ENCODE results near the gene POTEE. TPM values are rescaled to one million over a fixed set of nuclear protein-coding genes. Genes with fewer than 3 reads are reported as not detected.
A peak's percentile ranks its signal among the peaks of the same experiment; 100 is the strongest.
"Not testable (repeated sequence)": the region's sequence is repeated elsewhere in the genome, so short reads cannot be mapped to it uniquely, and the experiment has no call there.

The POTEE gene
- total RNA-seq (0.05 TPM), polyA plus RNA-seq (not detected)
- long read RNA-seq, donor 1 = 0 reads
- long read RNA-seq, donor 2 = 0 reads
- long read RNA-seq, donor 3 = 0 reads
- long read RNA-seq, donor 4 = 0 reads
- long read RNA-seq, donor 5 = 0 reads
- long read RNA-seq, donor 6 = 0 reads
- long read RNA-seq, donor 7 = 0 reads
- long read RNA-seq, donor 8 = 0 reads
- long read RNA-seq, donor 9 = 0 reads
- long read RNA-seq, donor 10 = 0 reads

- H3K9me3 ChIP-seq (ENCODE audit: control insufficient read depth in 2 of 2, insufficient read depth in 1 of 2, low read length in 1 of 2); H3K4me3 ChIP-seq (ENCODE audit: low read length in 2 of 2); H3K4me1 ChIP-seq (ENCODE audit: control insufficient read depth in 2 of 2, insufficient read depth in 2 of 2, low read length in 2 of 2); H3K27me3 ChIP-seq (ENCODE audit: control insufficient read depth in 2 of 2, insufficient read depth in 1 of 2, low read length in 1 of 2); H3K27ac ChIP-seq (ENCODE audit: low read depth in 1 of 2, low read length in 1 of 2); H3K36me3 ChIP-seq (ENCODE audit: control insufficient read depth in 2 of 2, insufficient read depth in 2 of 2, low read length in 1 of 2); DNase-seq (ENCODE audit: low read depth in 6 of 9, low spot score in 9 of 9): not testable (repeated sequence)
- 97% methylated on average over 24 of the region's 33 CpGs for WGBS
These were observed at the start of gene POTEE for GRCh38 chr2:131209030-131209772. Gene POTEE (plus strand): TSS chr2:131209536. CDS start chr2:131218403, 8,867 bp downstream.

- H3K36me3 ChIP-seq (ENCODE audit: control insufficient read depth in 2 of 2, insufficient read depth in 2 of 2, low read length in 1 of 2); H3K27me3 ChIP-seq (ENCODE audit: control insufficient read depth in 2 of 2, insufficient read depth in 1 of 2, low read length in 1 of 2); H3K27ac ChIP-seq (ENCODE audit: low read depth in 1 of 2, low read length in 1 of 2); H3K9me3 ChIP-seq (ENCODE audit: control insufficient read depth in 2 of 2, insufficient read depth in 1 of 2, low read length in 1 of 2); DNase-seq (ENCODE audit: low read depth in 6 of 9, low spot score in 9 of 9); H3K4me1 ChIP-seq (ENCODE audit: control insufficient read depth in 2 of 2, insufficient read depth in 2 of 2, low read length in 2 of 2); H3K4me3 ChIP-seq (ENCODE audit: low read length in 2 of 2): not testable (repeated sequence)
- WGBS = 99% methylated on average over 5 of the region's 5 CpGs
These were observed 43.8 kb upstream of the POTEE start for GRCh38 chr2:131165562-131165961.

- H3K9me3 ChIP-seq (ENCODE audit: control insufficient read depth in 2 of 2, insufficient read depth in 1 of 2, low read length in 1 of 2) = no peaks in the 10 kb centered on the region
- WGBS = 92% methylated on average over 5 of the region's 5 CpGs
- no peak for DNase-seq (ENCODE audit: low read depth in 6 of 9, low spot score in 9 of 9)
These were observed 40.8 kb upstream of the POTEE start for GRCh38 chr2:131168538-131168937.

GRCh38 chr2:131178050-131178449 is 31.3 kb upstream of the POTEE start:
- DNase-seq (ENCODE audit: low read depth in 6 of 9, low spot score in 9 of 9); H3K9me3 ChIP-seq (ENCODE audit: control insufficient read depth in 2 of 2, insufficient read depth in 1 of 2, low read length in 1 of 2); H3K36me3 ChIP-seq (ENCODE audit: control insufficient read depth in 2 of 2, insufficient read depth in 2 of 2, low read length in 1 of 2); H3K4me1 ChIP-seq (ENCODE audit: control insufficient read depth in 2 of 2, insufficient read depth in 2 of 2, low read length in 2 of 2); H3K27me3 ChIP-seq (ENCODE audit: control insufficient read depth in 2 of 2, insufficient read depth in 1 of 2, low read length in 1 of 2); H3K27ac ChIP-seq (ENCODE audit: low read depth in 1 of 2, low read length in 1 of 2); H3K4me3 ChIP-seq (ENCODE audit: low read length in 2 of 2): not testable (repeated sequence)
- 92% methylated on average over 10 of the region's 10 CpGs for WGBS

More at GRCh38 chr2:131168538-131168937, 40.8 kb upstream of the POTEE start:
- Histone ChIP-seq H3K4me1 (ENCODE audit: control insufficient read depth in 2 of 2, insufficient read depth in 2 of 2, low read length in 2 of 2) (no peaks in the 10 kb centered on the region), H3K27ac (ENCODE audit: low read depth in 1 of 2, low read length in 1 of 2) (no peak overlapping the region), H3K4me3 (ENCODE audit: low read length in 2 of 2) (no peak overlapping the region), H3K27me3 (ENCODE audit: control insufficient read depth in 2 of 2, insufficient read depth in 1 of 2, low read length in 1 of 2) (no peaks in the 10 kb centered on the region), H3K36me3 (ENCODE audit: control insufficient read depth in 2 of 2, insufficient read depth in 2 of 2, low read length in 1 of 2) (no peaks in the 10 kb centered on the region)

GRCh38 chr2:131178721-131179418 is 30.5 kb upstream of the POTEE start:
- H3K9me3 ChIP-seq (ENCODE audit: control insufficient read depth in 2 of 2, insufficient read depth in 1 of 2, low read length in 1 of 2); H3K36me3 ChIP-seq (ENCODE audit: control insufficient read depth in 2 of 2, insufficient read depth in 2 of 2, low read length in 1 of 2); H3K27me3 ChIP-seq (ENCODE audit: control insufficient read depth in 2 of 2, insufficient read depth in 1 of 2, low read length in 1 of 2); H3K4me1 ChIP-seq (ENCODE audit: control insufficient read depth in 2 of 2, insufficient read depth in 2 of 2, low read length in 2 of 2); H3K4me3 ChIP-seq (ENCODE audit: low read length in 2 of 2); DNase-seq (ENCODE audit: low read depth in 6 of 9, low spot score in 9 of 9); H3K27ac ChIP-seq (ENCODE audit: low read depth in 1 of 2, low read length in 1 of 2): not testable (repeated sequence)
- WGBS = 90% methylated on average over 15 of the region's 15 CpGs

GRCh38 chr2:131181451-131181850 is 27.9 kb upstream of the POTEE start:
- not testable (repeated sequence) for H3K4me1 ChIP-seq (ENCODE audit: control insufficient read depth in 2 of 2, insufficient read depth in 2 of 2, low read length in 2 of 2); DNase-seq (ENCODE audit: low read depth in 6 of 9, low spot score in 9 of 9); H3K27me3 ChIP-seq (ENCODE audit: control insufficient read depth in 2 of 2, insufficient read depth in 1 of 2, low read length in 1 of 2); H3K36me3 ChIP-seq (ENCODE audit: control insufficient read depth in 2 of 2, insufficient read depth in 2 of 2, low read length in 1 of 2); H3K9me3 ChIP-seq (ENCODE audit: control insufficient read depth in 2 of 2, insufficient read depth in 1 of 2, low read length in 1 of 2); H3K4me3 ChIP-seq (ENCODE audit: low read length in 2 of 2); H3K27ac ChIP-seq (ENCODE audit: low read depth in 1 of 2, low read length in 1 of 2)
- 93% methylated on average over 4 of the region's 4 CpGs for WGBS

- H3K4me1 ChIP-seq (ENCODE audit: control insufficient read depth in 2 of 2, insufficient read depth in 2 of 2, low read length in 2 of 2); H3K4me3 ChIP-seq (ENCODE audit: low read length in 2 of 2); H3K27ac ChIP-seq (ENCODE audit: low read depth in 1 of 2, low read length in 1 of 2); H3K27me3 ChIP-seq (ENCODE audit: control insufficient read depth in 2 of 2, insufficient read depth in 1 of 2, low read length in 1 of 2); H3K36me3 ChIP-seq (ENCODE audit: control insufficient read depth in 2 of 2, insufficient read depth in 2 of 2, low read length in 1 of 2); H3K9me3 ChIP-seq (ENCODE audit: control insufficient read depth in 2 of 2, insufficient read depth in 1 of 2, low read length in 1 of 2): not testable (repeated sequence)
- 39% methylated on average over 3 of the region's 3 CpGs for WGBS
- peak in 1 of 9 donors; percentile 9 for DNase-seq (ENCODE audit: low read depth in 6 of 9, low spot score in 9 of 9)
These were observed 15.9 kb upstream of the POTEE start for GRCh38 chr2:131193421-131193820.

GRCh38 chr2:131196186-131196585 is 13.2 kb upstream of the POTEE start:
- H3K4me3 ChIP-seq (ENCODE audit: low read length in 2 of 2); H3K4me1 ChIP-seq (ENCODE audit: control insufficient read depth in 2 of 2, insufficient read depth in 2 of 2, low read length in 2 of 2); DNase-seq (ENCODE audit: low read depth in 6 of 9, low spot score in 9 of 9); H3K27ac ChIP-seq (ENCODE audit: low read depth in 1 of 2, low read length in 1 of 2); H3K9me3 ChIP-seq (ENCODE audit: control insufficient read depth in 2 of 2, insufficient read depth in 1 of 2, low read length in 1 of 2); H3K27me3 ChIP-seq (ENCODE audit: control insufficient read depth in 2 of 2, insufficient read depth in 1 of 2, low read length in 1 of 2); H3K36me3 ChIP-seq (ENCODE audit: control insufficient read depth in 2 of 2, insufficient read depth in 2 of 2, low read length in 1 of 2): not testable (repeated sequence)
- WGBS = 74% methylated on average over 2 of the region's 2 CpGs

GRCh38 chr2:131201098-131201497 is 8.2 kb upstream of the POTEE start:
- H3K27ac ChIP-seq (ENCODE audit: low read depth in 1 of 2, low read length in 1 of 2) = no peak overlapping the region
- H3K4me1 ChIP-seq (ENCODE audit: control insufficient read depth in 2 of 2, insufficient read depth in 2 of 2, low read length in 2 of 2) = no peaks in the 10 kb centered on the region
- no peak for DNase-seq (ENCODE audit: low read depth in 6 of 9, low spot score in 9 of 9)
- no peaks in the 10 kb centered on the region for H3K9me3 ChIP-seq (ENCODE audit: control insufficient read depth in 2 of 2, insufficient read depth in 1 of 2, low read length in 1 of 2)
- no peak overlapping the region for H3K4me3 ChIP-seq (ENCODE audit: low read length in 2 of 2)
- whole genome bisulfite sequencing = 94% methylated on average over 14 of the region's 14 CpGs
- H3K27me3 ChIP-seq (ENCODE audit: control insufficient read depth in 2 of 2, insufficient read depth in 1 of 2, low read length in 1 of 2) = no peaks in the 10 kb centered on the region
- H3K36me3 ChIP-seq (ENCODE audit: control insufficient read depth in 2 of 2, insufficient read depth in 2 of 2, low read length in 1 of 2) = no peaks in the 10 kb centered on the region
